Heart right ventricle (tissue), 16 donors: ENCODE measurements around the gene SLC16A6. TPM values are rescaled to one million over a fixed set of nuclear protein-coding genes. Genes with fewer than 3 reads are reported as not detected.
"Not testable (repeated sequence)": the region's sequence is repeated elsewhere in the genome, so short reads cannot be mapped to it uniquely, and the experiment has no call there.

Experiments
- ATAC-seq, 8 donors: fragments of 200-7000 bp; cut with Tn5 transposase; one replicate each; pipeline ENCODE4 v1.9.1; 2020; ENCODE audit warnings: mild to moderate bottlenecking in 8 of 8, moderate library complexity in 8 of 8, moderate number of reproducible peaks in 1 of 8
- DNase-seq, 2 donors: peaks; one replicate each; pipeline ENCODE4 v3.0.0-alpha.2; 2020
- H3K27ac ChIP-seq, 10 donors: fragments of 200-600 bp; sonication (generic) in 2 of 10; one replicate each; pipeline versions ENCODE4 v1.5.0 to v1.8.0; 2020 to 2022; ENCODE audit warnings: mild to moderate bottlenecking in 3 of 10
- H3K27me3 ChIP-seq, 7 donors: fragments of 200-600 bp; one replicate each; pipeline ENCODE4 v1.8.0; 2021 to 2022; ENCODE audit warnings: mild to moderate bottlenecking in 2 of 7
- H3K36me3 ChIP-seq, 9 donors: fragments of 200-600 bp; sonication (generic) in 1 of 9; one replicate each; pipeline versions ENCODE4 v1.5.0 to v1.8.0; 2020 to 2022; ENCODE audit warnings: mild to moderate bottlenecking in 2 of 9
- H3K4me1 ChIP-seq, 9 donors: fragments of 200-600 bp; sonication (generic) in 1 of 9; one replicate each; pipeline versions ENCODE4 v1.5.0 to v1.8.0; 2020 to 2022; ENCODE audit warnings: mild to moderate bottlenecking in 4 of 9
- H3K4me3 ChIP-seq, 10 donors: fragments of 200-600 bp; sonication (generic) in 2 of 10; one replicate each; pipeline versions ENCODE4 v1.5.0 to v1.8.0; 2020 to 2022; ENCODE audit warnings: mild to moderate bottlenecking in 7 of 10, moderate library complexity in 2 of 10
- H3K9me3 ChIP-seq, 11 donors: fragments of 200-600 bp in 10 of 11; sonication (generic) in 2 of 11; one replicate each; pipeline versions ENCODE4 v1.5.0 to v1.8.0; 2013 to 2022; ENCODE audit warnings: mild to moderate bottlenecking in 2 of 11, control low read depth in 1 of 11, moderate library complexity in 1 of 11
- WGBS, 2 donors: extraction: QIAGEN DNeasy Blood & Tissue Kit; methylation state at CpG; one replicate each; pipeline ENCODE4 v1.1.7; 2013; ENCODE audit warnings: inconsistent platforms in 1 of 2; 5-methylcytosine and 5-hydroxymethylcytosine counted together
- intact Hi-C, 10 donors: fragments of 100-400 bp; cut with DNase I; formaldehyde crosslinking; loops; one replicate each; pipeline versions ENCODE4 v1.11.1 to v1.14.2; 2022
- polyA plus RNA-seq, 2 donors: library from polyadenylated mRNA; stranded (reverse); fragments of 200-250 nt; gene quantifications; one replicate each; pipeline ENCODE4 v1.2.3, GENCODE V29; 2013
- total RNA-seq, 10 donors: library from RNA; stranded (reverse); fragmentation: NEBNext Ultra II Directional in 3 of 10; extraction: Animal tissue kit (Norgen Biotek cat#: 25700) in 3 of 10; gene quantifications; one replicate each; pipeline versions ENCODE4 v1.2.1 to v1.2.4, GENCODE V29; 2021 to 2023
- TF ChIP-seq, protein P1 (sequence below), 9 donors: fragments of 200-600 bp; sonication (generic) in 2 of 9; IDR thresholded peaks; one replicate each; pipeline versions ENCODE4 v1.5.0 to v1.8.0; 2021 to 2022; ENCODE audit warnings: antibody characterized with exemption in 9 of 9, mild to moderate bottlenecking in 5 of 9, moderate library complexity in 1 of 9
- donor health status: Arrhythmogenic right ventricular cardiomyopathy.
- donor health status: ischemic (EF 13 %, LVEDD 7.1; RV severe dilation, severe dysfunction).
- donor health status: healthy with polysubstance abuse.
- donor health status: DM: no; HTN: yes; CAD: no.
- donor health status: DM: no; HTN: no; CAD: no.
- donor health status: ischemic (EF 25% LVEDD 6.9; RV normal size, moderate dysfunction).
- donor health status: ischemic (EF 25% LVEDD 5.7; RV mildly dilated, moderate dysfunction).
- donor health status: healthy.
- donor health status: DM: yes; HTN: yes; CAD: no.
- donor health status: Ischemic cardiomyopathy.
- donor health status: ischemic (EF 35%, LVEDD 5.7; RV mildly dilated, moderate dysfunction).
- donor health status: nonischemic (EF 11% LVEDD 7.7; RV severe dilation, severe dysfunction).
- donor health status: DM: yes; HTN: yes; CAD: no.
- donor health status: PGD.
- donor health status: ischemic (EF 29% LVEDD 5.4; RV normal size, mild dysfunction).
- donor health status: nonischemic (EF 23%, LVEDD 6.1; RV moderate dilation, normal function).

SLC16A6 gene
- total and polyA plus RNA-seq, 12 donors = 0.14 to 1.9 (median 0.59) TPM; not detected in 1

GRCh38 chr17:68239632-68240366, 51.1 kb downstream of the SLC16A6 start:
- H3K9me3 ChIP-seq = no peaks in the 10 kb centered on the region
- ATAC-seq (no peak), DNase-seq (no peak)
- no peak overlapping the region for H3K4me3 ChIP-seq
- intact Hi-C loops = no loop called here
- TF ChIP-seq, protein P1, sequence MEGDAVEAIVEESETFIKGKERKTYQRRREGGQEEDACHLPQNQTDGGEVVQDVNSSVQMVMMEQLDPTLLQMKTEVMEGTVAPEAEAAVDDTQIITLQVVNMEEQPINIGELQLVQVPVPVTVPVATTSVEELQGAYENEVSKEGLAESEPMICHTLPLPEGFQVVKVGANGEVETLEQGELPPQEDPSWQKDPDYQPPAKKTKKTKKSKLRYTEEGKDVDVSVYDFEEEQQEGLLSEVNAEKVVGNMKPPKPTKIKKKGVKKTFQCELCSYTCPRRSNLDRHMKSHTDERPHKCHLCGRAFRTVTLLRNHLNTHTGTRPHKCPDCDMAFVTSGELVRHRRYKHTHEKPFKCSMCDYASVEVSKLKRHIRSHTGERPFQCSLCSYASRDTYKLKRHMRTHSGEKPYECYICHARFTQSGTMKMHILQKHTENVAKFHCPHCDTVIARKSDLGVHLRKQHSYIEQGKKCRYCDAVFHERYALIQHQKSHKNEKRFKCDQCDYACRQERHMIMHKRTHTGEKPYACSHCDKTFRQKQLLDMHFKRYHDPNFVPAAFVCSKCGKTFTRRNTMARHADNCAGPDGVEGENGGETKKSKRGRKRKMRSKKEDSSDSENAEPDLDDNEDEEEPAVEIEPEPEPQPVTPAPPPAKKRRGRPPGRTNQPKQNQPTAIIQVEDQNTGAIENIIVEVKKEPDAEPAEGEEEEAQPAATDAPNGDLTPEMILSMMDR (IDR thresholded peaks at IDR 0.05) = no peak
- WGBS, 2 donors = 82 to 89% methylated on average over 4 of the region's 4 CpGs
- no peaks in the 10 kb centered on the region for H3K36me3 ChIP-seq
- peaks cover 0 to 35% (median 4%) of the 10 kb centered on the region in 9 donors for H3K4me1 ChIP-seq
- peak overlapping the region in 1 of 10 donors; percentile 91 for H3K27ac ChIP-seq
- no peaks in the 10 kb centered on the region for H3K27me3 ChIP-seq

GRCh38 chr17:68238871-68239253, 52.1 kb downstream of the SLC16A6 start:
- WGBS, 2 donors = 92 to 96% methylated on average over 3 of the region's 3 CpGs
- H3K4me1 ChIP-seq = peaks cover 0 to 41% (median 6%) of the 10 kb centered on the region in 9 donors
- TF ChIP-seq, protein P1 (IDR thresholded peaks at IDR 0.05) = no peak
- no peak for ATAC-seq
- no peaks in the 10 kb centered on the region for H3K36me3 ChIP-seq
- no peaks in the 10 kb centered on the region for H3K27me3 ChIP-seq
- intact Hi-C loops = no loop called here
- H3K27ac ChIP-seq = peak overlapping the region in 1 of 10 donors; percentile 91
- no peak overlapping the region for H3K4me3 ChIP-seq
- DNase-seq = no peak
- H3K9me3 ChIP-seq = no peaks in the 10 kb centered on the region

- peak overlapping the region in 1 of 10 donors; percentile 30 for H3K4me3 ChIP-seq
- 63 to 73% methylated on average over 3 of the region's 3 CpGs for WGBS, 2 donors
- intact Hi-C loops = no loop called here
- DNase-seq (no peak), ATAC-seq (no peak)
- H3K27ac ChIP-seq = peak overlapping the region in 4 of 10 donors; percentile 55 to 91 (median 58)
- TF ChIP-seq, protein P1 (IDR thresholded peaks at IDR 0.05) = no peak
- H3K4me1 ChIP-seq = peaks cover 0 to 41% (median 6%) of the 10 kb centered on the region in 9 donors
- H3K27me3 ChIP-seq = no peaks in the 10 kb centered on the region
- no peaks in the 10 kb centered on the region for H3K9me3 ChIP-seq
- H3K36me3 ChIP-seq = no peaks in the 10 kb centered on the region
Measured at GRCh38 chr17:68238164-68238870, 52.6 kb downstream of the SLC16A6 start.

GRCh38 chr17:68237369-68238163, 53.4 kb downstream of the SLC16A6 start:
- H3K9me3 ChIP-seq, H3K36me3 ChIP-seq, intact Hi-C loops, H3K27me3 ChIP-seq: not testable (repeated sequence)
- Histone ChIP-seq H3K27ac (peak overlapping the region in 8 of 10 donors; percentile 10 to 91 (median 55)), H3K4me3 (peak overlapping the region in 1 of 10 donors; percentile 30), H3K4me1 (peaks cover 0 to 41% (median 6%) of the 10 kb centered on the region in 9 donors)
- DNase-seq (peak in 1 of 2 donors; percentile 17), ATAC-seq (peak in 7 of 8 donors; percentile 29 to 74 (median 50))
- 76 to 80% methylated on average over 16 of the region's 16 CpGs for WGBS, 2 donors

DNA sequence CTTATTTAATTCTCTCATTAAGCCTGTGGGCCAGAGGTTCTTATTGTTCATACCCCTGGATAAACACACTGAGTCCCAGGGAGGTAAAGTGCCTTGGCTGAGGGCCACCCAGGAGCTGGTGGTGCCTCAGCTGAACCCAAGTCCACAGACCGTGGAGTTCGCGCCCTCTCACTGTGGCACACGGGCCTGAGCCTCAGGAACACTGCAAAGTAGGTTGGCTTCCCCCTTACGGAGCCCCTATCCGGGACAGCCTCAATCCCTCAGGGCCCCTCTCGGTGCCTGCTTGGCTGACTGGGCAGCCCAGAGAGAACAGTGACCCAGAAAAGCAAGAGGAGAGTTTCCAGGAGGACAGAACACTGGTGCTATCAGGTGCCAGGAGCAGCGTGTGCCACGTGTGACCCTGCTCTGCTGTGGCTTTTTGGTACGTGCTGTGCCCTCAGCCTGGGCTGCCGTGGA, 55.6 kb downstream of the SLC16A6 start:
- H3K36me3 ChIP-seq, intact Hi-C loops, H3K27me3 ChIP-seq, H3K9me3 ChIP-seq, H3K4me3 ChIP-seq: not testable (repeated sequence)
- H3K27ac ChIP-seq = peak overlapping the region; percentile 74 to 91 (median 83)
- peaks cover 0 to 41% (median 6%) of the 10 kb centered on the region in 9 donors for H3K4me1 ChIP-seq
- DNase-seq (peak in 1 of 2 donors; percentile 58), ATAC-seq (peak; percentile 51 to 92 (median 84))
- 45 to 61% methylated on average over 11 of the region's 11 CpGs for WGBS, 2 donors

- intact Hi-C loops, H3K4me3 ChIP-seq, H3K9me3 ChIP-seq, H3K36me3 ChIP-seq, H3K27me3 ChIP-seq: not testable (repeated sequence)
- Histone ChIP-seq H3K27ac (peak overlapping the region; percentile 74 to 91 (median 83)), H3K4me1 (peaks cover 0 to 41% (median 6%) of the 10 kb centered on the region in 9 donors)
- peak in 1 of 2 donors; percentile 26 for DNase-seq
- ATAC-seq = peak; percentile 59 to 78 (median 73)
- WGBS, 2 donors = 74 to 84% methylated on average over 12 of the region's 12 CpGs
Measured at GRCh38 chr17:68234726-68235335, 56.1 kb downstream of the SLC16A6 start.

DNA sequence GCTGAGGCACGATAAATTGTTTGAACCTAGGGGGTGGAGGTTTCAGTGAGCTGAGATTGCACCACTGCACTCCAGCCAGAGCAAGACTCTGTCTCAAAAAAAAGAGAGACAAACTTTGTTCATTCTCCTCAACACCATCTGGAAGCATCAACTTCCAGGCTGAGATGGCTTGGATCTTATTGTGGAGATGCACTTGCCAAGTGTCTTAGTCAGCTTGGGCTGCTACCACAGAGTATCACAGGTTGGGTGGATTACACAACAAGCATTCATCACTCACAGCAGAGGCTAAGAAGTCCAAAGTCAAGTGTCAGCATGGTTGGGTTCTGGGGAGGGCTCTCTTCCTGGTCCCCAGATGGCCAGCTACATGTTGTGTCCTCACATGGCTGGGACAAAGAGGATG, 58.2 kb downstream of the SLC16A6 start:
- DNase-seq, H3K4me3 ChIP-seq, H3K27me3 ChIP-seq, H3K36me3 ChIP-seq, H3K9me3 ChIP-seq, intact Hi-C loops, H3K27ac ChIP-seq: not testable (repeated sequence)
- H3K4me1 ChIP-seq = peaks cover 0 to 26% (median 6%) of the 10 kb centered on the region in 9 donors
- ATAC-seq = peak in 1 of 8 donors; percentile 34
- 84 to 86% methylated on average over 1 of the region's 1 CpG for WGBS, 2 donors
